GM12878 (cell line): Measurements from ENCODE around the gene GLRA1. TPM values are rescaled to one million over a fixed set of nuclear protein-coding genes. Genes with fewer than 3 reads are reported as not detected.

Source experiments
- ATAC-seq: fragments of 200-7000 bp; cut with Tn5 transposase; 3 replicates; pipeline ENCODE4 v1.9.1; 2020; ENCODE audit warnings: mild to moderate bottlenecking, moderate library complexity
- BruUV-seq: library from RNA; stranded (reverse); fragments of 400-500 nt; replicated peaks from 2 replicates; lab custom pipeline; 2021; lab: Mats Ljungman, UMichigan
- CTCF ChIA-PET: fragments of 300-600 bp; sonication (Branson Sonifier 250); formaldehyde crosslinking; extraction: SDS; loops from one replicate; lab custom pipeline; 2021; ENCODE audit warnings: inconsistent platforms; lab: Yijun Ruan, JAX
- POLR2A ChIA-PET: fragments of 350-600 bp; formaldehyde crosslinking; extraction: SDS; loops from one replicate; lab custom pipeline; 2021; ENCODE audit warnings: inconsistent platforms; lab: Charles Lee
- RAD21 ChIA-PET: fragments of 300-600 bp; sonication (Branson Sonifier 250); formaldehyde crosslinking; loops from one replicate; lab custom pipeline; 2023; ENCODE audit warnings: antibody characterized with exemption; ENCODE audit not compliant: unreplicated experiment; lab: Charles Lee
- SMC1A ChIA-PET: fragments of 300-600 bp; sonication (Branson Sonifier 250); formaldehyde crosslinking; loops from one replicate; lab custom pipeline; 2023; ENCODE audit not compliant: unreplicated experiment, uncharacterized antibody; lab: Charles Lee
- DNase-seq: peaks from one replicate; pipeline ENCODE4 v3.0.0-alpha.2; 2011; ENCODE audit warnings: low read depth, low spot score
- FAIRE-seq: peaks from 3 replicates; lab custom pipeline; 2011; peaks lifted over from hg19 to GRCh38; lab: Jason Lieb, UNC
- H2AFZ ChIP-seq: 2 replicates; pipeline ENCODE4 v1.6.0; 2011; ENCODE audit warnings: low read depth, low read length, control low read depth; ENCODE audit not compliant: control insufficient read depth
- H3K27ac ChIP-seq: 2 replicates; pipeline ENCODE4 v1.5.1; 2011; ENCODE audit warnings: control low read depth; ENCODE audit not compliant: control insufficient read depth, insufficient read depth
- H3K27me3 ChIP-seq, 2 experiments: replicated peaks in 1 of 2; 2 replicates each; pipeline versions ENCODE4 v1.6.0 to v1.6.1; 2011; ENCODE audit warnings: low read length in 1 of 2; ENCODE audit not compliant: control insufficient read depth in 2 of 2, insufficient read depth in 2 of 2
- H3K36me3 ChIP-seq, 2 experiments: 2 replicates each; pipeline ENCODE4 v1.5.1; 2011; ENCODE audit warnings: low read length in 1 of 2; ENCODE audit not compliant: control insufficient read depth in 2 of 2, insufficient read depth in 2 of 2
- H3K4me1 ChIP-seq: 2 replicates; pipeline ENCODE4 v1.6.1; 2011; ENCODE audit warnings: mild to moderate bottlenecking, low read length, moderate library complexity, mixed read lengths; ENCODE audit not compliant: control insufficient read depth, insufficient read depth
- H3K4me2 ChIP-seq: 2 replicates; pipeline ENCODE4 v1.6.0; 2011; ENCODE audit warnings: control low read depth; ENCODE audit not compliant: control insufficient read depth, insufficient read depth
- H3K4me3 ChIP-seq: fragments of 200-600 bp; sonication (generic); 2 replicates; pipeline ENCODE4 v1.5.1; 2016
- H3K79me2 ChIP-seq: 2 replicates; pipeline ENCODE4 v1.6.0; 2011; ENCODE audit warnings: low read length; ENCODE audit not compliant: control insufficient read depth, insufficient read depth
- H3K9ac ChIP-seq: 2 replicates; pipeline ENCODE4 v1.8.0; 2011; ENCODE audit warnings: low read length, control low read depth, mixed read lengths; ENCODE audit not compliant: control insufficient read depth, insufficient read depth
- H3K9me3 ChIP-seq: replicated peaks from 3 replicates; pipeline ENCODE4 v1.5.1; 2011; ENCODE audit warnings: mild to moderate bottlenecking, low read length; ENCODE audit not compliant: control insufficient read depth, insufficient read depth
- H4K20me1 ChIP-seq: 2 replicates; pipeline ENCODE4 v1.6.0; 2011; ENCODE audit not compliant: control insufficient read depth, insufficient read depth
- ESRRA ChIP-seq: IDR thresholded peaks from 2 replicates; pipeline ENCODE4 v1.6.1; 2012; ENCODE audit warnings: mild to moderate bottlenecking, low read length, improper control_type of control experiment
- HCFC1 ChIP-seq: fragments of 150-350 bp; IDR thresholded peaks from 2 replicates; pipeline ENCODE4 v1.6.1; 2014; ENCODE audit warnings: low read length
- IKZF1 ChIP-seq: fragments of 450-650 bp; conservative IDR thresholded peaks from 2 replicates; pipeline ENCODE4 v1.6.1; 2017; ENCODE audit warnings: antibody characterized with exemption, mild to moderate bottlenecking
- KLF5 ChIP-seq: fragments of 450-650 bp; IDR thresholded peaks from 2 replicates; pipeline ENCODE4 v1.6.1; 2014; ENCODE audit warnings: mild to moderate bottlenecking; ENCODE audit not compliant: partially characterized antibody
- NFXL1 ChIP-seq: fragments of 450-650 bp; IDR thresholded peaks from 2 replicates; pipeline ENCODE4 v1.6.1; 2017; ENCODE audit warnings: antibody characterized with exemption, mild to moderate bottlenecking, borderline replicate concordance
- NR2C2 ChIP-seq: IDR thresholded peaks from 2 replicates; pipeline ENCODE4 v1.6.1; 2011; ENCODE audit warnings: borderline replicate concordance, low read depth; ENCODE audit not compliant: control insufficient read depth, insufficient read length
- SIX5 ChIP-seq: IDR thresholded peaks from 2 replicates; pipeline ENCODE4 v1.6.1; 2011; ENCODE audit warnings: mild to moderate bottlenecking, low read depth, low read length, moderate library complexity; ENCODE audit not compliant: severe bottlenecking
- SREBF1 ChIP-seq: IDR thresholded peaks from 2 replicates; pipeline ENCODE4 v1.6.1; 2012; ENCODE audit warnings: mild to moderate bottlenecking, low read length
- TARDBP ChIP-seq: IDR thresholded peaks from 2 replicates; pipeline ENCODE4 v1.6.1; 2016; ENCODE audit warnings: borderline replicate concordance
- TCF7 ChIP-seq: IDR thresholded peaks from 2 replicates; pipeline ENCODE4 v1.6.1; 2014; ENCODE audit warnings: antibody characterized with exemption, borderline replicate concordance
- ZBTB33 ChIP-seq: fragments of 450-650 bp; IDR thresholded peaks from 2 replicates; pipeline ENCODE4 v1.6.1; 2017; ENCODE audit warnings: mild to moderate bottlenecking
- ZNF217 ChIP-seq: fragments of 450-650 bp; IDR thresholded peaks from 2 replicates; pipeline ENCODE4 v1.6.1; 2017; ENCODE audit warnings: antibody characterized with exemption, mild to moderate bottlenecking
- ZNF622 ChIP-seq: fragments of 450-650 bp; IDR thresholded peaks from 2 replicates; pipeline ENCODE4 v1.6.1; 2017; ENCODE audit warnings: mild to moderate bottlenecking, inconsistent platforms
- WGBS: methylation state at CpG from one replicate; pipeline ENCODE4 v1.1.6; 2016; ENCODE audit warnings: low lambda C conversion rate; ENCODE audit not compliant: insufficient replicate concordance, insufficient coverage; ENCODE audit errors: missing lambda C conversion rate; 5-methylcytosine and 5-hydroxymethylcytosine counted together
- in situ Hi-C: fragments of 300-500 bp; cut with MboI; formaldehyde crosslinking; loops from 9 replicates; pipeline ENCODE4 v1.14.3; 2018; ENCODE audit warnings: mixed read lengths
- intact Hi-C: fragments of 100-400 bp; cut with micrococcal nuclease; formaldehyde crosslinking; loops from one replicate; pipeline ENCODE4 v1.14.2; 2022; ENCODE audit not compliant: unreplicated experiment
- polyA plus RNA-seq, 11 experiments: library from polyadenylated mRNA; depleted of rRNA in 4 of 11; unstranded in 6 of 11; stranded (reverse) in 5 of 11; fragments of >200 nt; fragmentation: Nextera tagmentation in 4 of 11; fragmentation: Illumina TruSeq in 1 of 11; extraction: Ambion mirVana in 4 of 11; extraction: Trizol in 1 of 11; gene quantifications; 1 replicate in 1 of 11; 2 replicates in 10 of 11; pipeline versions ENCODE4 v1.2.1 to v1.2.3, GENCODE V29; 2011 to 2016; ENCODE audit warnings: inconsistent platforms in 2 of 11, missing spikeins in 2 of 11, low read depth in 1 of 11
- total RNA-seq, 4 experiments: library from RNA; depleted of rRNA in 3 of 4; stranded (reverse); fragments of >200 nt in 3 of 4; fragmentation: Illumina TruSeq in 1 of 4; extraction: Trizol in 1 of 4; gene quantifications; 2 replicates each; pipeline versions ENCODE4 v1.2.1 to v1.2.3, GENCODE V29; 2013 to 2021
- TF ChIP-seq, protein P1 (sequence below): fragments of 450-650 bp; conservative IDR thresholded peaks from 2 replicates; pipeline ENCODE4 v1.6.1; 2017; ENCODE audit warnings: mild to moderate bottlenecking, moderate library complexity
- TF ChIP-seq, protein P2 (sequence below): fragments of 450-650 bp; IDR thresholded peaks from 2 replicates; pipeline ENCODE4 v1.6.1; 2014; ENCODE audit warnings: mild to moderate bottlenecking
- TF ChIP-seq, protein P3 (sequence below): IDR thresholded peaks from 2 replicates; pipeline ENCODE4 v1.6.1; 2011; ENCODE audit warnings: low read depth, low read length, improper control_type of control experiment, borderline replicate concordance

Gene GLRA1
- total and polyA plus RNA-seq, 10 of the 15 experiments (the other 5 are each of a cell fraction or from before 2014, with no cell fraction given), result not detected

DNA sequence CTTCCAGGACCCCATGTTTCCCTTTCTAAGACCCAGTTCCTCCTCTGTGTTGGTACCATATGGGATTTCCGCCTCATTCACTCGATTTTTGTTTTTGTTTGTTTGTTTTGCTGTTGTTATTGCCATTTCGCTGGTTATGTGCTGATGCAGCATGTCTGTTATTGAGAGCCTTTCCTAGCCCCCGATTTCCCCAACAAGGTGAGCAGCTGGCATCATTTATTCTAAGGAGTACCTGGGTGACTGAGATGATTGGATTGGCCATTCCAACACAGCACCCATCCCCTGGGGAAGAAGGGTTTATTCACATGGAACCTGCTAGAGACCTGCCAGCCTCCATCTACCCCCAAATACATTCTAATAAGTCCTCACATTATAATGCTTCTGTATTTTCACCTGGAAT, 2.7 kb downstream of the GLRA1 start (continued):
- TF ChIP-seq, protein P1, sequence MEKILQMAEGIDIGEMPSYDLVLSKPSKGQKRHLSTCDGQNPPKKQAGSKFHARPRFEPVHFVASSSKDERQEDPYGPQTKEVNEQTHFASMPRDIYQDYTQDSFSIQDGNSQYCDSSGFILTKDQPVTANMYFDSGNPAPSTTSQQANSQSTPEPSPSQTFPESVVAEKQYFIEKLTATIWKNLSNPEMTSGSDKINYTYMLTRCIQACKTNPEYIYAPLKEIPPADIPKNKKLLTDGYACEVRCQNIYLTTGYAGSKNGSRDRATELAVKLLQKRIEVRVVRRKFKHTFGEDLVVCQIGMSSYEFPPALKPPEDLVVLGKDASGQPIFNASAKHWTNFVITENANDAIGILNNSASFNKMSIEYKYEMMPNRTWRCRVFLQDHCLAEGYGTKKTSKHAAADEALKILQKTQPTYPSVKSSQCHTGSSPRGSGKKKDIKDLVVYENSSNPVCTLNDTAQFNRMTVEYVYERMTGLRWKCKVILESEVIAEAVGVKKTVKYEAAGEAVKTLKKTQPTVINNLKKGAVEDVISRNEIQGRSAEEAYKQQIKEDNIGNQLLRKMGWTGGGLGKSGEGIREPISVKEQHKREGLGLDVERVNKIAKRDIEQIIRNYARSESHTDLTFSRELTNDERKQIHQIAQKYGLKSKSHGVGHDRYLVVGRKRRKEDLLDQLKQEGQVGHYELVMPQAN, result no peak

- Histone ChIP-seq H3K4me2 (no peak overlapping the region), H3K4me3 (no peak overlapping the region), H3K79me2 (no peaks in the 10 kb centered on the region), H3K36me3 (no peaks in the 10 kb centered on the region), H3K27ac (no peak overlapping the region), H2AFZ (no peak overlapping the region), H3K4me1 (no peaks in the 10 kb centered on the region), H4K20me1 (no peaks in the 10 kb centered on the region), H3K9ac (no peak overlapping the region), H3K9me3 (no peaks in the 10 kb centered on the region), H3K27me3 (no peaks in the 10 kb centered on the region)
- DNase-seq, result no peak
- no peak for ATAC-seq
- ChIA-PET RAD21 (interaction anchor here (1.4 kb wide), 1 partner anchor 43 kb away, joined by 4 read pairs; no protein-coding TSS in a partner anchor), SMC1A (no interaction called here), POLR2A (no interaction called here), CTCF (no interaction called here)
- 84% methylated on average over 2 of the region's 2 CpGs for WGBS
- no TSS peak for BruUV-seq
- no peak for FAIRE-seq
- intact Hi-C loops (no loop called here), in situ Hi-C loops (no loop called here)
- TF ChIP-seq NFXL1, result no peak
- TF ChIP-seq SREBF1, result no peak
- no peak for TF ChIP-seq IKZF1
- TF ChIP-seq SIX5, result no peak
- no peak for TF ChIP-seq ESRRA
- TF ChIP-seq ZNF217, result no peak
- TF ChIP-seq NR2C2, result no peak
- TF ChIP-seq TCF7, result no peak
- no peak for TF ChIP-seq KLF5
- no peak for TF ChIP-seq ZNF622
- no peak for TF ChIP-seq HCFC1
- TF ChIP-seq, protein P2, sequence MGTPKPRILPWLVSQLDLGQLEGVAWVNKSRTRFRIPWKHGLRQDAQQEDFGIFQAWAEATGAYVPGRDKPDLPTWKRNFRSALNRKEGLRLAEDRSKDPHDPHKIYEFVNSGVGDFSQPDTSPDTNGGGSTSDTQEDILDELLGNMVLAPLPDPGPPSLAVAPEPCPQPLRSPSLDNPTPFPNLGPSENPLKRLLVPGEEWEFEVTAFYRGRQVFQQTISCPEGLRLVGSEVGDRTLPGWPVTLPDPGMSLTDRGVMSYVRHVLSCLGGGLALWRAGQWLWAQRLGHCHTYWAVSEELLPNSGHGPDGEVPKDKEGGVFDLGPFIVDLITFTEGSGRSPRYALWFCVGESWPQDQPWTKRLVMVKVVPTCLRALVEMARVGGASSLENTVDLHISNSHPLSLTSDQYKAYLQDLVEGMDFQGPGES, result no peak
- no peak for TF ChIP-seq ZBTB33
- TF ChIP-seq, protein P3, sequence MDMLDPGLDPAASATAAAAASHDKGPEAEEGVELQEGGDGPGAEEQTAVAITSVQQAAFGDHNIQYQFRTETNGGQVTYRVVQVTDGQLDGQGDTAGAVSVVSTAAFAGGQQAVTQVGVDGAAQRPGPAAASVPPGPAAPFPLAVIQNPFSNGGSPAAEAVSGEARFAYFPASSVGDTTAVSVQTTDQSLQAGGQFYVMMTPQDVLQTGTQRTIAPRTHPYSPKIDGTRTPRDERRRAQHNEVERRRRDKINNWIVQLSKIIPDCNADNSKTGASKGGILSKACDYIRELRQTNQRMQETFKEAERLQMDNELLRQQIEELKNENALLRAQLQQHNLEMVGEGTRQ, result no peak
- TF ChIP-seq, protein P1, result no peak
- TF ChIP-seq TARDBP, result no peak
Measured at GRCh38 chr5:151917904-151918303, 6.7 kb downstream of the GLRA1 start.
